NCI-H128 (cell line): ENCODE results near the gene OR14A2.
"Not testable (repeated sequence)": the region's sequence is repeated elsewhere in the genome, so short reads cannot be mapped to it uniquely, and the experiment has no call there.

Experiments
- DNase-seq: peaks from one replicate; lab custom pipeline; 2025; ENCODE audit not compliant: unreplicated experiment; lab: John Stamatoyannopoulos, UW

OR14A2 gene

DNA sequence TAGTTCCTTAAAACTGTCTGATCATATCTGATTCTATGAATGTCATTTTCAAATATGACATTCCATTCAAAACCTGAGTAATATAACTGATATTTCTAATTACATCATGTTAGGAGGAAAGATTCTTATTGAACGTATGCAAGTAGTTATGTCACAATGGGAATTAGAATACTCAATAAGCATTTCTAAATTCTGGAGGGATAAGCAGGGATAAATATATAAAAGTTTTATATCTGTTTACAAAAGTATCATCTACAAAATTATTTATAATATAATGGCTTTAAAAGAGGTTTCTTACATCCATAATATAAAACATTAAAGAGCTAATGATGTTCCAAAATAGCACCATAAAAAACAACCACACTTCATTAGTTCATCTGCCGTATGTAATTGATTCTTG is at the start of gene OR14A2:
TSS of gene OR14A2 (minus strand) at position 101 of the 400 bp plus-strand sequence.
- no peak for DNase-seq

GRCh38 chr1:247797518-247797917 is 49.6 kb upstream of the OR14A2 start:
- DNase-seq: no peak

DNA sequence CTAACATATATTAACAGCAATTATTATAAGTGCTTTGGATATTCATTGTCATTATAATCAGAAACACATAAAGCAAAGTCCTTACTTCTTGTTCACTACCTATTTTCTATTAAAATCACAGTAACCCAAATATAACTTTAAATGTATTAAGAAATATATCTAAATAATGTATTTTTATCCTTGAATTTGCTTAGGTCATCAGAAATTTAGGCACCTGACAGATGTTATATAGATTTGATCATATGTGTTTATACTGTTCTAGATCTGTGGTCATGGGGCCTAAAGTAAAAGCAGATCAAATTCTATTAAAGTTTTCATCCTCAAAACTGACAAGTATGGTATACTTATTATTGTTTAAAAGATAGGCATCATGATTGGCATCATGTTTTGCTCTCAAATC is 21.7 kb upstream of the OR14A2 start:
- no peak for DNase-seq

- no peak for DNase-seq
Observed at GRCh38 chr1:247760456-247760855, 12.5 kb upstream of the OR14A2 start, which contains the start of gene OR1C1. Gene OR1C1 (minus strand): TSS chr1:247760556. CDS start chr1:247758406, 2,150 bp downstream.

GRCh38 chr1:247754311-247754710 is 6.4 kb upstream of the OR14A2 start:
- DNase-seq: not testable (repeated sequence)

DNA sequence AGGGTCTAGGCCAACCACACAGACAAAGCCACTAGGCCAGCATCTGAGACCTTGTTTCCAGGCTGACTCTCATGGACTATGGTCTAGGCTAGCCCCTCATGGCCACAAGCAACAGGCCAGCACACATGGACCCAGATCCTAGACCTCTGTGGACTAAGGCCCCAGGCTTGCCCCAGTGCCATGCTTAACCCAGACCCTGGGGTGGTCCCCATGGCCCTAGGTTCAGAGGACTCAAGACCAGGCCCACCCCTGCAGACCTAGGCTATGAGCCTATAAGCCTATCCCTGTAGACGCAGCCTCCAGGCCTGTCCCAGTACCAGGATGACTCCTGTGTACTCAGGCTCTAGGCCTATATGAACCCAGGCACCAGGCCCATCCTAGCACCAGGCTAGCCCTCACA is 1.9 kb upstream of the OR14A2 start:
- no peak for DNase-seq

DNA sequence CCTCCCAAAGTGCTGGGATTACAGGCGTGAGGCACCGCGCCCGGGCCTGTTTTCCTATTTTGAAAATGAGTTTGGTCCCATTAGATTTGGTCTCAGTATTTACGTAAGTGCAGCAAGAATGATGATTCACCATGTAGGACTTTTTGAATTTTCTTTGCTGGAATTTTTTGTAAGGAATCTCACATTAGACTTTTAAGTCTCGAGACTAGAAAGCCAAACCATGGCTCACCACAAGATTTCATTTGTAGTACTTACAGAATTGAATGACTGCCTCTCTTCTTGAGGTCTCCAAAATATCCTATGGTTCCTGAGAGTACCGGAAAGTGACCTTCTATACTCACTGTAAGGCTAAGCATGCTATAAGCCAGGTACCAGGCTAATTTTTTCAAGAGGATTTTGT is 325 bp downstream of the OR14A2 start:
- no peak for DNase-seq

DNA sequence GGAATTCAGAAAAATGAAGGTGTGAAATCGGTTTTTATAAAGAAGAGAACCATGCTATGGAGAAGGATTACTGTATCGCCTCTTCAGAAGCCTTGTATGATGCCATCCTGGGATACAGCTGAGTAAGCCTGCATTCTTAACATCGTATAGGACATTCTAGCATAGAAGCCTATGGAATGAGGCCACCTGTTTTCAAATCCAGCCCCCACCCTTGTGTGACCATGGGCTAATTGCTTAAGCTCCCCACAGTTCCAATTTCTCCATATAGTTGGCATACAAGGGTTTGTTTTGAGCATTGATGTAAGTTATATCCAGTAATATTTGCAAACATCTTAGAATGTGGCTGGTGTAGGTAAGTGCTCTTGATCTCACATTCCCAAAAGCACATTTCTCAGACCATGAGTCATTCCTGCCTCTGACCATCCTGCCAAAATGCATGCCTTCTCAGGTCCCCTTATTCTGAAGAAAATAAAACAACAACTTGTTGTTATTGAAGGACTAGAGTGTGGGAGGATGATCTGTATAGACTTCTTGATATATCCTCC is 1.5 kb downstream of the OR14A2 start:
- no peak for DNase-seq

DNA sequence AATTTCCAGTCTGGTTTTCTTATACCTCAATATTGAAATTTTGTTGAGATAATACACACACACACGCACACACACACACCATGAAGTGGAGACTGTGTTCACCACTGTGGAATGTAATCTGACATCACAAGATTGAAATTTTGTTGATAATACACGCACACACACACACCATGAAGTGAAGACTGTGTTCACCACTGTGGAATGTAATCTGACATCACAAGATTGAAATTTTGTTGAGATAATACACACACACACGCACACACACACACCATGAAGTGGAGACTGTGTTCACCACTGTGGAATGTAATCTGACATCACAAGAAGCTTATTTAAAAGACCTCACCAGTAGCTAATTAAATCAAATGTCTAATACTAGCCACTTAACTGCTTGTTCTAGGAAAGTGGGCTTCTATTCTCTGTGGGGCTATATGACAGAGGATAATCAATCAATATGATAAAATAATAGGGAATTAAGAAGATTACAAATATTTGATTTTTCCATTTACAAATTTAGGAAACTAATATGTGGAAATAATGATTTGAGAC is 5.7 kb downstream of the OR14A2 start:
- not testable (repeated sequence) for DNase-seq

DNA sequence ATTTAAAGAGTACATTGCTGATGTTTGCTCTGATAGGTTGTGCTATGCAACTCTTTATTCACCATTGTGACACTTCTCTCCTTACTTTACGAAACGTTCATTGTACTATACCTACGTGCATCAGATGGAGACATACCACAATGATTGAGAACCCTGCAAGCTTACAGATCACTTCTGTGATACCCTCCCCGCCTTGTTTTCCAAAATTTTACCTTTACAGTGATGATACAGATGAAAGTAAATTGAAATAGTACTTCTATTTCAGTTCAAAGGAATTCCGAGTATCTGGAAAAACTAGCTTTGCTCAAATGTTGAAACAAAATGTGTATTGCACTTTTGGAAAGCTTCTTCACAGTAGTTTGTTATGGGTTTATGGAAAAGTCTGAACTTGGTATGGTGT is 6.2 kb downstream of the OR14A2 start:
- DNase-seq: no peak

GRCh38 chr1:247740721-247741120 is 7.2 kb downstream of the OR14A2 start:
- no peak for DNase-seq

GRCh38 chr1:247738315-247738714 is 9.6 kb downstream of the OR14A2 start, which contains the start of gene OR14K1:
Gene OR14K1 (plus strand): TSS chr1:247738615. CDS start chr1:247738615, 0 bp downstream.
- no peak for DNase-seq

DNA sequence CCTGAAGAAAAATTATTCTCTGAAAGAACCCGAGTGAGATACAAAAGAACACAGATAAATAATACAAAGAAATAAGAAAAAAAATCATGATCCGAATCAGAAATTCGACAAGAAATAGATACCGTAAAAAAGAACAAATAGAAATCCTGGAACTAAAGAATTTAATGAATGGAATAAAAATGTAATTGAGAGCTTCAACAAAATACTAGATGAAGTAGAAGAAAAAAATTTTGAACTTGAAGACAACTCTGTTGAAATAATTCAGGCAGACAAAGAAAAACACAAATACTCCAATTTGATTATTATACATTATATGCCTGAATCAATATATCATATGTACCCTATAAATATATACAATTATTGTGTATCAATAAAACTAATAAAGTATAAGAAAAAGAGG is 26.7 kb downstream of the OR14A2 start:
- DNase-seq: no peak

- DNase-seq: no peak
Observed at GRCh38 chr1:247716546-247716945, 31.4 kb downstream of the OR14A2 start, which contains the start of gene OR6F1. Gene OR6F1 (minus strand): TSS chr1:247716646. CDS start chr1:247712755, 3,891 bp downstream.

- no peak for DNase-seq
Observed at GRCh38 chr1:247713753-247714152, 34.2 kb downstream of the OR14A2 start.

DNA sequence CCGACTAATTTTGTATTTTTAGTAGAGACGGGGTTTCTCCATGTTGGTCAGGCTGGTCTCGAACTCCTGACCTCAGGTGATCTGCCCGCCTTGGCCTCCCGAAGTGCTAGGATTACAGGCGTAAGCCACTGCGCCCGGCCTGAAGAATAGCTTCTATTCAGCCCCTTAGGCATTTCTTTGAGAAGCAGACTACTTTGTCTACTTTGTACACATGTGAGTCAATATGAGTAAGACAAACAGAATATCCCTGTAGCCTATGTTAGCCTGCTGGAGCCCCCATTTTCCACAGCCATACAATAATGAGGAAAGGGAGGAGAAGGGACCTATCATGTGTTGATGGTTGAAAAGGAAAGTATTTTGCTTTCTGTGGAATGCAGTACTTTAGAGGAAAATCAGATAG is 37.3 kb downstream of the OR14A2 start:
- DNase-seq: not testable (repeated sequence)

GRCh38 chr1:247701338-247701737 is 46.6 kb downstream of the OR14A2 start:
- DNase-seq: no peak

- no peak for DNase-seq
Observed at GRCh38 chr1:247681288-247681897, 66.5 kb downstream of the OR14A2 start.

DNA sequence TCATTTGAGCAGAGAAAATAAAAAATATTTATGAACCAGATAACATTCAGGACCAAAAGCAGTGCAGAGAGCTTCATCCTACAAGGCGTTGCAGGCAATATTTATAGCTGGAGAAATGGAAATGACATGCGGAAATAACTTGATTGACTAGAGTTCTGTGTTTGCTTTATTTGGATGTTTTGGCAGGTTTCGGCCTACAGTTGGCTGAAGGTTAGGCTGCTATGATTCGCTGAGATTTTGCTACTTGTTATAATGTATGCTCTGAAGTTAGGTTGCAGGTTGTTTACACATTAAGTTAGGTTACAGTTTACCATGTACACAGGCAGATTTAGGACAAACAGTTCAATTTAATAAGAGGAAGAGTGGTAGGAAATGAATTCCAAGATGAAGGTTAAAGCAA is 67.8 kb downstream of the OR14A2 start:
- no peak for DNase-seq

DNA sequence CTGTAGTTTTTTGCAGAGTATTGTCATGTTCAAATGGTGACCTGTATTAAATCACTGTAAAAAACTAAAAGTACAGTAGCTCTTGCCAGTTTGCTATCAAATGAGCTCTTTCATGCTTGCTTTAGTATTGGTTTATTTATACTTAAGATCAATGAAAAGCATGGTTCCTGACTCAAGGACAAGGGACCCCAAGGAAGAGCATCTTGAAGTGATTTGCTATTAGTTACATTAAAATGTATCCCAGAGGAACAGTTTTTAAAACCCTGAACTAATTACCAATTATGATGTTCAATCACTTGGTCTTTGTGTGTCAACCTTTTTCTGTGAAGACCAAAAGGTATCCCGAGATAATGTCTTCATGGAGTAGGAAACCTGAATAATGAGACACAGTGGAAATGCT is 68.3 kb downstream of the OR14A2 start, which contains the start of gene OR13G1:
TSS of gene OR13G1 (minus strand) at position 101 of the 400 bp plus-strand sequence. CDS start 6,698 bp downstream, outside the sequence.
- DNase-seq: no peak
